ENCODE measurements around the gene PTK6. TPM values are rescaled to one million over a fixed set of nuclear protein-coding genes. Genes with fewer than 3 reads are reported as not detected.

PTK6 gene
- total and polyA plus RNA-seq, 2 of the 13 experiments (the other 11 are each of a cell fraction or from before 2014, with no cell fraction given) = 0.08 TPM; not detected in 1

DNA sequence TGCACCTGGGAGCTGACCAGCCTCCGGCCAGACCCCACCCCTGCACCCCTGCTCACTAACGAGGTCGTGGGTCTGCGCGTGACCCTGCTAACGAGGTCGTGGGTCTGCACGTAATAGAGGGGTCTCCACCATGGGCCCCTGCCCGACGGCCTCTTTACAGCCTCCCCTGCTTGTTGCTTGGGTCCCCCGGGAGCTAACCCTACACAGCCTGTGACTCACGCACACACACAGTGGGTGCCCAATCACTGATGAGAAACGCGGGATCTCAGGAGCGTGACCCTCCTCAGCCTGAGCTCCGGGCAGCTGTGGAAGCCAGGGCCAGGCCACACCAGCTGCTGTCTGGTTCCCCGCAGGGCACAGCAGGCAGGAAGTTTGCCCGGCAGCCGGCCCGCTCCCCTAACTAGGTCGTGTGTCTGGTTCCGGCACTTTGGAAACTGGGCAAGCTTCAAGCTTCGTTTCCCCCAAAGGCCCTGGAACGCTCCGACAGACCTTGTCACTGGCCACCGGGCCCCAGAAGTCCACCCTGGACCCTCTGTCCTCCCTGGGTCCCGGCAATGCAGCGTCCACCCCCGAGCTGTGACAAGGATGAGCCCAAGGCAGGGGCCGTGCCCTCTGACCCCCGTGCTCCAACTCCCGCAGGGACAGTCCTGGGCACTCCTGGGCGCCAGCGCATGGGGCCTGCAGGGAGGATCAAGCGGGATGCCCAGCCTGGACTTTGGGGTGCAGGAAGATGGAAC is 767 bp downstream of the PTK6 start:
- Histone ChIP-seq H3K9ac (ENCODE audit: insufficient read depth, low read depth, low read length) (no peak overlapping the region), H3K79me2 (ENCODE audit: insufficient read depth, low read length) (no peaks in the 10 kb centered on the region), H3K4me3 (replicated peaks in 1 of 3; ENCODE audit: insufficient read depth in 1 of 3, low read depth in 2 of 3, low read length in 3 of 3) (no peak overlapping the region; a peak in 1 of 6 replicates), H3K9me3 (ENCODE audit: low read length) (no peaks in the 10 kb centered on the region), H3K27me3 (ENCODE audit: control insufficient read depth in 1 of 2, insufficient read depth in 2 of 2, low read length in 2 of 2) (peaks cover 49 to 67% of the 10 kb centered on the region in 2 experiments), H3K27ac (ENCODE audit: extremely low read length, insufficient read depth, low read length) (no peak overlapping the region), H3K4me2 (ENCODE audit: low read depth, low read length) (peak overlapping the region; percentile 8; the same call in 1 of the 2 replicates), H3K4me1 (ENCODE audit: insufficient read depth, low read length) (peaks cover 48% of the 10 kb centered on the region), H2AFZ (ENCODE audit: low read length) (no peak overlapping the region), H3K36me3 (replicated peaks in 1 of 2; ENCODE audit: control insufficient read depth in 1 of 2, insufficient read depth in 2 of 2, low read length in 2 of 2) (no peaks in the 10 kb centered on the region), H4K20me1 (ENCODE audit: insufficient read depth, low read length) (no peaks in the 10 kb centered on the region)
- POLR2A ChIA-PET = interaction anchor here (2.4 to 2.7 kb wide), 3 partner anchors 16 to 438 kb away, joined by 9 to 26 read pairs (median 12); partner anchors contain the start of genes HELZ2 and PPDPF
- WGBS (ENCODE audit: low lambda C conversion rate) = 60% methylated on average over 35 of the region's 35 CpGs
- DNase-seq (ENCODE audit: low spot score) (no peak), FAIRE-seq (no peak), ATAC-seq (no peak)
- in situ Hi-C loops (cut with HindIII; ENCODE audit: extremely low pct_ligation_motif_present, low pct_unique_long_range_greater_than_20kb) = loop anchor here (5.0 kb wide), 1 partner anchor 41 kb away; no protein-coding TSS in a partner anchor
- CTCF ChIA-PET (ENCODE audit: low intra/inter-chr PET ratio, low total read pairs) = interaction anchor here (2.1 to 2.7 kb wide), 2 partner anchors 43 to 328 kb away, joined by 9 to 29 read pairs; partner anchors contain the start of gene TPD52L2
- intact Hi-C loops (cut with micrococcal nuclease; ENCODE audit: unreplicated experiment) = loop anchor here (5.0 to 10.0 kb wide), 4 partner anchors 91 to 436 kb away; partner anchors contain the start of genes GMEB2, LIME1, RTEL1 and SLC2A4RG
- BruUV-seq (replicated peaks) = no TSS peak
- TF ChIP-seq ZNF879 (CRISPR knock-in tag; IDR thresholded peaks at IDR 0.05) (no peak), TMF1 (CRISPR knock-in tag; IDR thresholded peaks at IDR 0.05; ENCODE audit: low read depth) (no peak), ZNF260 (CRISPR knock-in tag; IDR thresholded peaks at IDR 0.05; ENCODE audit: borderline replicate concordance, low read depth) (no peak), MEIS2 (CRISPR knock-in tag; IDR thresholded peaks at IDR 0.05) (no peak), SUZ12 (IDR thresholded peaks at IDR 0.05; ENCODE audit: low read depth, low read length) (no peak), ONECUT2 (CRISPR knock-in tag; IDR thresholded peaks at IDR 0.05) (no peak), JUN (CRISPR knock-in tag; IDR thresholded peaks at IDR 0.05) (no peak), KAT8 (CRISPR knock-in tag; IDR thresholded peaks at IDR 0.05) (no peak), HMG20B (CRISPR knock-in tag; conservative IDR thresholded peaks at IDR 0.05) (no peak), ZBTB7A (CRISPR knock-in tag; IDR thresholded peaks at IDR 0.05) (no peak), SNAPC2 (CRISPR knock-in tag; IDR thresholded peaks at IDR 0.05) (no peak)
- TF ChIP-seq, protein P1, sequence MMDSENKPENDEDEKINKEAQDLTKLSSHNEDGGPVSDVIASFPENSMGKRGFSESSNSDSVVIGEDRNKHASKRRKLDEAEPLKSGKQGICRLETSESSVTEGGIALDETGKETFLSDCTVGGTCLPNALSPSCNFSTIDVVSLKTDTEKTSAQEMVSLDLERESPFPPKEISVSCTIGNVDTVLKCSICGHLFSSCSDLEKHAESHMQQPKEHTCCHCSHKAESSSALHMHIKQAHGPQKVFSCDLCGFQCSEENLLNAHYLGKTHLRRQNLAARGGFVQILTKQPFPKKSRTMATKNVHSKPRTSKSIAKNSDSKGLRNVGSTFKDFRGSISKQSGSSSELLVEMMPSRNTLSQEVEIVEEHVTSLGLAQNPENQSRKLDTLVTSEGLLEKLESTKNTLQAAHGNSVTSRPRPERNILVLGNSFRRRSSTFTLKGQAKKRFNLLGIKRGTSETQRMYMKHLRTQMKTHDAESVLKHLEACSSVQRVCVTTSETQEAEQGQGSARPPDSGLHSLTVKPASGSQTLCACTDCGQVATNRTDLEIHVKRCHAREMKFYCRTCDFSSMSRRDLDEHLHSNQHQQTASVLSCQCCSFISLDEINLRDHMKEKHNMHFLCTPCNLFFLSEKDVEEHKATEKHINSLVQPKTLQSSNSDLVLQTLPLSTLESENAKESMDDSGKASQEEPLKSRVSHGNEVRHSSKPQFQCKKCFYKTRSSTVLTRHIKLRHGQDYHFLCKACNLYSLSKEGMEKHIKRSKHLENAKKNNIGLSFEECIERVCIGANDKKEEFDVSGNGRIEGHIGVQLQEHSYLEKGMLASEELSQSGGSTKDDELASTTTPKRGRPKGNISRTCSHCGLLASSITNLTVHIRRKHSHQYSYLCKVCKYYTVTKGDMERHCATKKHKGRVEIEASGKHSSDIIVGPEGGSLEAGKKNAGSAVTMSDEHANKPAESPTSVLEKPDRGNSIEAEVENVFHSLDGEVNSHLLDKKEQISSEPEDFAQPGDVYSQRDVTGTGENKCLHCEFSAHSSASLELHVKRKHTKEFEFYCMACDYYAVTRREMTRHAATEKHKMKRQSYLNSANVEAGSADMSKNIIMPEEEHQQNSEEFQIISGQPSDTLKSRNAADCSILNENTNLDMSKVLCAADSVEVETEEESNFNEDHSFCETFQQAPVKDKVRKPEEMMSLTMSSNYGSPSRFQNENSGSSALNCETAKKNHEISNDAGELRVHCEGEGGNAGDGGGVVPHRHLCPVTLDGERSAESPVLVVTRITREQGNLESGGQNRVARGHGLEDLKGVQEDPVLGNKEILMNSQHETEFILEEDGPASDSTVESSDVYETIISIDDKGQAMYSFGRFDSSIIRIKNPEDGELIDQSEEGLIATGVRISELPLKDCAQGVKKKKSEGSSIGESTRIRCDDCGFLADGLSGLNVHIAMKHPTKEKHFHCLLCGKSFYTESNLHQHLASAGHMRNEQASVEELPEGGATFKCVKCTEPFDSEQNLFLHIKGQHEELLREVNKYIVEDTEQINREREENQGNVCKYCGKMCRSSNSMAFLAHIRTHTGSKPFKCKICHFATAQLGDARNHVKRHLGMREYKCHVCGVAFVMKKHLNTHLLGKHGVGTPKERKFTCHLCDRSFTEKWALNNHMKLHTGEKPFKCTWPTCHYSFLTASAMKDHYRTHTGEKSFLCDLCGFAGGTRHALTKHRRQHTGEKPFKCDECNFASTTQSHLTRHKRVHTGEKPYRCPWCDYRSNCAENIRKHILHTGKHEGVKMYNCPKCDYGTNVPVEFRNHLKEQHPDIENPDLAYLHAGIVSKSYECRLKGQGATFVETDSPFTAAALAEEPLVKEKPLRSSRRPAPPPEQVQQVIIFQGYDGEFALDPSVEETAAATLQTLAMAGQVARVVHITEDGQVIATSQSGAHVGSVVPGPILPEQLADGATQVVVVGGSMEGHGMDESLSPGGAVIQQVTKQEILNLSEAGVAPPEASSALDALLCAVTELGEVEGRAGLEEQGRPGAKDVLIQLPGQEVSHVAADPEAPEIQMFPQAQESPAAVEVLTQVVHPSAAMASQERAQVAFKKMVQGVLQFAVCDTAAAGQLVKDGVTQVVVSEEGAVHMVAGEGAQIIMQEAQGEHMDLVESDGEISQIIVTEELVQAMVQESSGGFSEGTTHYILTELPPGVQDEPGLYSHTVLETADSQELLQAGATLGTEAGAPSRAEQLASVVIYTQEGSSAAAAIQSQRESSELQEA (CRISPR knock-in tag; IDR thresholded peaks at IDR 0.05; ENCODE audit: not compliant biosample characterization) = peak; percentile 60
- TF ChIP-seq, protein P2, sequence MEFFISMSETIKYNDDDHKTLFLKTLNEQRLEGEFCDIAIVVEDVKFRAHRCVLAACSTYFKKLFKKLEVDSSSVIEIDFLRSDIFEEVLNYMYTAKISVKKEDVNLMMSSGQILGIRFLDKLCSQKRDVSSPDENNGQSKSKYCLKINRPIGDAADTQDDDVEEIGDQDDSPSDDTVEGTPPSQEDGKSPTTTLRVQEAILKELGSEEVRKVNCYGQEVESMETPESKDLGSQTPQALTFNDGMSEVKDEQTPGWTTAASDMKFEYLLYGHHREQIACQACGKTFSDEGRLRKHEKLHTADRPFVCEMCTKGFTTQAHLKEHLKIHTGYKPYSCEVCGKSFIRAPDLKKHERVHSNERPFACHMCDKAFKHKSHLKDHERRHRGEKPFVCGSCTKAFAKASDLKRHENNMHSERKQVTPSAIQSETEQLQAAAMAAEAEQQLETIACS (CRISPR knock-in tag; IDR thresholded peaks at IDR 0.05) = no peak
- TF ChIP-seq, protein P3, sequence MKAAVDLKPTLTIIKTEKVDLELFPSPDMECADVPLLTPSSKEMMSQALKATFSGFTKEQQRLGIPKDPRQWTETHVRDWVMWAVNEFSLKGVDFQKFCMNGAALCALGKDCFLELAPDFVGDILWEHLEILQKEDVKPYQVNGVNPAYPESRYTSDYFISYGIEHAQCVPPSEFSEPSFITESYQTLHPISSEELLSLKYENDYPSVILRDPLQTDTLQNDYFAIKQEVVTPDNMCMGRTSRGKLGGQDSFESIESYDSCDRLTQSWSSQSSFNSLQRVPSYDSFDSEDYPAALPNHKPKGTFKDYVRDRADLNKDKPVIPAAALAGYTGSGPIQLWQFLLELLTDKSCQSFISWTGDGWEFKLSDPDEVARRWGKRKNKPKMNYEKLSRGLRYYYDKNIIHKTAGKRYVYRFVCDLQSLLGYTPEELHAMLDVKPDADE (CRISPR knock-in tag; IDR thresholded peaks at IDR 0.05) = no peak

All from HepG2 (cell line).